ENCODE data around the gene ALOX5.
"Not testable (repeated sequence)": the region's sequence is repeated elsewhere in the genome, so short reads cannot be mapped to it uniquely, and the experiment has no call there.

Gene ALOX5

DNA sequence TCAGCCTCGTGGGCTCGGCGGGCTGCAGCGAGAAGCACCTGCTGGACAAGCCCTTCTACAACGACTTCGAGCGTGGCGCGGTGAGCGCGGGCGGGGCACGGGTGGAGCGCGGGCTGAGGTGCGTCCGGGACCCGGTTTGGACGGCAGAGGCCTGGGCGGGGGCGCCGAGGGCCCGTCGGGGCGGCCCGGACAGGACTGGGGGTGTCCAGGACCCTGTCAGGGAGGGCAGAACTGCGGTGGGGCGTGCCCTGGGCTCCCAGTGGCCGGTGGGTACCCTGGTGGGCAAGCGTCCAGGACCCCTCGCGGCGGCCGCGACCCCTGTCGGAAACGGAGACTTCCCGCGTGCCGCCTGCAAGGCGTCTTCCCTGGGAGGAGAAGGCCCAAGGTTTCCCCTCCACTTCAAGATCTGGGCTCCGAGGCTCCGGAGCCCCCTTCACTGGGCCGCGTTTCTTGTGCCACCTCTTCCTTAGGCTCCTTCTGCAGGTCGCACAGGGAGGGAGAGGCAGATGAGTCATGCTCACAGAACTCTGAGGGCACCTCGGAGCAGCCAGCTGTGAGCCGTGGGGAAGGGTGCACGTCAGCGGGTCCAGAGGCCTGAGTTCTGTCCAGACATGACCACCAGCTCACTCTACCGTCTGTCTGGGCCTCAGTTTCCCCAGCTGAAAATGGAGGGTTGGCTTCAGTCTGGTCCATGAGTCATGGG lies 485 bp downstream of the ALOX5 start:
- DNase-seq (ENCODE audit: low spot score): no peak

DNA sequence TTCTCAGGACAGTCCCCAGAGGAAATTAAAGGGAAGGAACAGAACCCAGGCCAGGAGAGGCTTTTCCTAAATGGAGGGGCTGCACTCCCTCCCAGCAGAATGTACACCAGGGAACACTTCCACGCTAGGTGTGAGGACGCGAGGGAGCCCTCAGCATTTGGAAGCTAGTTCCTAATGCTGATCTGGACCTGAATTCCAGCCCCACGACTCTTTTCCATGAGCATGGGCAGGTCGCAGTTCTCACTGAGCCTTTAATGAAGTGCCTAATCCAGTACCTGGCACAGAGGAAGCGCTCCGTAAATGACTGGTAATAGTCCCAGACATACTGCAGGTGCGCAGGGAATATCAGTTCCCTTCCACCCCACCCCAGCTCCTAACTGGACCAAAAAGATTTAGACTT lies 1.1 kb downstream of the ALOX5 start:
- DNase-seq (ENCODE audit: low spot score): no peak

DNA sequence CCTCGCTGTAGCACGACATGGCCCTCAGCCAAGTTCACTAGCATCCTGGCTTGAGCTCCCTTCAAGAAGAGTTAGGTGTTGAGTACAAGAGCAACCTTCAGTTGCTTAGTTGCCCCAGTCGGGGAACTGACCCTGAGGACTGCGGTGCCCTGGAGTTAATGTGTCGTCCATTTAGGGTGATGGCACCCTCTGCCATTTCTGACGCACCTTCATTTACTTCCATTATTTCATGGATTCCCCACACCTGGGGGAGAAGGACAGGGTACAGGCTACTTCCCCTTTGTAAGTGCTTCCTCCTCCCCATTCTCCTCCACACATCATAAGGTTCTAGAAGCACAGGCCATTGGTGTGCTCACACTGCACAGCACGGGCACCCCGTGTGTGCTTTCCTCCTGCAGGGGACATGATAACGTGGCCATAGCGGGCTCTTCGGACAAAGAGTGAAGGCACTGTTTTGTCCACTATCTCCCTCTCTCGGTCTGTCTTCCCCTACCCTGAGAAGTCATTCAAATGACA lies 1.8 kb downstream of the ALOX5 start:
- DNase-seq (ENCODE audit: low spot score): no peak

GRCh38 chr10:45376371-45376801 lies 2.4 kb downstream of the ALOX5 start:
- no peak for DNase-seq (ENCODE audit: low spot score)

DNA sequence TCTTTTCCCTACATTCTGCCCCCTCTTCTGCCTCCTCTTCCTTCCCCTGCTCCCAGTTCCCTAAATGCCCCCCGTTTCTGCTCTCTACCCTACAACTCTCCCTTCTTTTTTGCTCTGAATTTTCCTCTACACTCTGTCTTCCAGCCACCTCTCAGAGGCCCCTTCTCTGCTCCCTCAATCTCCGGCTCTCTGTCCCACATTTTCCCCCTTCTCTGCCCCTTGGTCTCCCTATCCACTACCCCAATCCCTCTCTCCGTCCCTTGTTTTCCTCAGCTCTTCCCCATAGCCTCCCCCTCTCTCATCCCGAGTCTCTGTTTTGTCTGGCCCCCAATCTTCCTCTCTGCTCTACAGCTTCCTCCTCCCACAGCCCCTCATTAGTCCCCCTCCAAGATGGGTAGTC lies 3.3 kb downstream of the ALOX5 start:
- no peak for DNase-seq (ENCODE audit: low spot score)

DNA sequence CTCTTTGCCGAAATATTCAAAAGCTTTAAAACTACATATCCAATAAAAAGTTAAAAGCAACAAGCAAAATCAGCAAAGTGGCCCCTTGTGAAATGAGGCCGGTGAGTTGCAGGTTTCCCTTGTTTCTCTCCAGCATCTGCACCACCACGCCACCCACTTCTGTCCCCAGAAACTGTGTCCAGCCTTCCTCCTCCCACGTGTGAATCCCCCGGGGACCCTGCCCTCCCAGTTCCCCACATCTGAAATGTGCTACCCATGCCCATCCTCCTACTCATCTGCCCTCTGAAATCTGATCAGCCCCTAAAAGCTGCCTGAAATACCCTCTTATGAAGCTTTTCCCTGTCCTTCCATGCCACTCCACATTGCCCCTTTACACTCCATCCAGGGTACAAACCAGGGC lies 3.8 kb downstream of the ALOX5 start:
- DNase-seq (ENCODE audit: low spot score): no peak

GRCh38 chr10:45378914-45379726 lies 5.1 kb downstream of the ALOX5 start:
- no peak for DNase-seq (ENCODE audit: low spot score)

DNA sequence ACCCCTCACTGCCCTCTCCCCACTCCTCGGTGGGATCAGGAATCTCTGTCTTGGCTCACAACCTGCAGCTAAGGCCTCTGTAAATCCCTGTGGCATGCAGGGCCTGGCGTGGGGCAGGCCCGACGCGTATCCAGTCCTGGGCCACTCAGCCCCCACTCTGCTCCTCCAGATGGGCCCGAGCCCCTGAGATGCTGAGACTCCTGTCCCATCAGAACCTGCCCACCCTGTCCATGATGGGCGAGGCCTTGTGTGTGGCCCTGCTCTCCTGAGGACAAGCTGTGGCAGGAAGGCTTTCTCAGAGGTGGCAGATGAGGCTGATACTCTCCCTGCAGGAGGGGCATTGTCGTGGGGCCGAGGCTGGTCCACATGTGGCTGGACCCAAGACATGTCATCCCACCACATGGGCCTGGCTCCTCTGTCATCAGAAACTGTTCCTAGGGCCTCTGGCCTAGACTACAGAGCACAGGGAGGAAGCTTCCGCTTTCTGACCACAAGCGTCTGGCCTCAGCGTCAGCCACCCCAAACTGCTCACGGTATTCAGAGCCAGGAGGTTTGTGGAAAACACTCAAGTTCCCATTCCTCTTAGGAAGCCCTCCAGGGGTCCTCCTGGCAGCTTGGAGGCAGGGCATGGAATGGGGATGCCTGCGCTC lies 6.0 kb downstream of the ALOX5 start:
- no peak for DNase-seq (ENCODE audit: low spot score)

DNA sequence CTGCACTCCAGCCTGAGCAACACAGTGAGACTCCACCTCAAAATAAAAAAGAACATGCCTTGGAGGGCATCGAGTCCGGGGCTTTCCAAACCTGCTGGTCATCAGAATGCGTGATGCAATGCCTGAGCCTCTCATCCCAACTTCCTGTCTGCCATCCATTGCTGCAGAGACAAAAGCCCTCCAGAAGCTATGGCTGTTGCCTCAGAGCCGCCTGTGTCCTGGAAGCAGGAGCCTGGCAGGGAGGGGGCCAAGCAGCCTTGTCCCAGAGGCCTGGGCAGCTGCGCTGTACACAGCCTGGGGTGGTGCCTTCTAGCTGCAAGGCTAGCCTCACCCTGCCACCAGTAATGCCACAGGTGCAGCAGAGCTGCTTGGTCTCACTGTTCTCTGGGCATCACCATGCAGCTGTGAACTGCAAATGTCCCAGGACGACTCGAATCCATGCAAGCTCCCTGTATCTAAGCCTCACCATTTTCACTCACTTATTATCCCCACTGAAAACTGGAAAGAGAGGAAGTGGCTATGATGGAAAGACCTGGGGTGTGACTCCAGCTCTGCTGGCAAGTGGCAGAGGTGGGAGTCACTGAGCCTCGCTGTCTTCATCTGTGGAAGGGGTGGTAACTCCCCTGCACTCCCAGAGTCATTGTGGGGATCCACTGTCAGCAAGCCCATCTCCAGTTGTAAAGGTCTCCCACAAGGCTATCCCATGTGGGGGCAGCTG lies 7.0 kb downstream of the ALOX5 start:
- no peak for DNase-seq (ENCODE audit: low spot score)

GRCh38 chr10:45382591-45382990 lies 8.6 kb downstream of the ALOX5 start:
- DNase-seq (ENCODE audit: low spot score): no peak

- DNase-seq (ENCODE audit: low spot score): no peak
Measured at GRCh38 chr10:45383682-45384330, 9.8 kb downstream of the ALOX5 start.

- no peak for DNase-seq (ENCODE audit: low spot score)
Measured at GRCh38 chr10:45386657-45387056, 12.6 kb downstream of the ALOX5 start.

GRCh38 chr10:45387096-45387893 lies 13.3 kb downstream of the ALOX5 start:
- no peak for DNase-seq (ENCODE audit: low spot score)

- not testable (repeated sequence) for DNase-seq (ENCODE audit: low spot score)
Measured at GRCh38 chr10:45389671-45390070, 15.7 kb downstream of the ALOX5 start.

DNA sequence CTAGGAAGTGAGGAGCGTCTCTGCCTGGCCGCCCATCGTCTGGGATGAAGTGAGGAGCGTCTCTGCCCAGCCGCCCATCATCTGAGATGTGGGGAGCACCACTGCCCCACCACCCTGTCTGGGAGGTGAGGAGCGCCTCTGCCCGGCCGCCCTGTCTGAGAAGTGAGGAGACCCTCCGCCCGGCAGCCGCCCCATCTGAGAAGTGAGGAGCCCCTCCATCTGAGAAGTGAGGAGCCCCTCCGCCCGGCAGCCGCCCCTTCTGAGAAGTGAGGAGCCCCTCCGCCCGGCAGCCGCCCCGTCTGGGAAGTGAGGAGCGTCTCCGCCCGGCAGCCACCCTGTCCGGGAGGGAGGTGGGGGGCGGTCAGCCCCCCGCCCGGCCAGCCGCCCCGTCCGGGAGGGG lies 17.6 kb downstream of the ALOX5 start:
- not testable (repeated sequence) for DNase-seq (ENCODE audit: low spot score)

DNA sequence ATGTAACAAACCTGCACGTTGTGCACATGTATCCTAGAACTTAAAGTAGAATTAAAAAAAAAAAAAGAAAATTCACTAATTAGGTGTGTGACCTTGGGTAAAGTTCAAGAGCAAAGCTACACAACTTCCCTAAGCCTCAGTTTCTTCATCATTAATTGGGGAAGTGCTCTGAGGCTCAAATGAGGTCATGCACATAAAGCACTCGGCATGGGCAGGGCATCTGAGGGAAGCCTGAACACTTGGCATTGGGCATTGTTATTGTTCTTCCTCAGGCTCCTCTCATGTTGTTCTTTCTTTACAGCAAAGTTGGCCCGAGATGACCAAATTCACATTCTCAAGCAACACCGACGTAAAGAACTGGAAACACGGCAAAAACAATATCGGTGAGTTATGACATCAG lies 21.5 kb downstream of the ALOX5 start:
- DNase-seq (ENCODE audit: low spot score): no peak

DNA sequence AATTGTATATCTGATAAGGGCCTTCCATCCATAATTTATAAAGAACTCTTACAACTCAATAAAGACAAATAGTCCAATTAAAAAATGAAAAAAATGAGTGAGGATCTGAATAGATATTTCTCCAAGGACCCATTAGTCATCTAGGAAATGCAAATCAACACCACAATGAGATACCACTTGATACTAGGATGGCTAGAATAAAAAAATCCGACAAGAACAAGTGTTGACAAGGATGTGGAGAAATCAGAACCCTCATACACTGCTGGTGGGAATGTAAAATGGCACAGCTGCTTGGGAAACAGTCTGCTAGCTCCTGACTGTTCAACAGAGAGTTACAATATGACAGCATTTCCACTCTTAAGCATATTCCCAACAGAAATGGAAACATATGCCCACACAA lies 24.6 kb downstream of the ALOX5 start:
- no peak for DNase-seq (ENCODE audit: low spot score)

- no peak for DNase-seq (ENCODE audit: low spot score)
Measured at GRCh38 chr10:45399113-45399512, 25.1 kb downstream of the ALOX5 start.

DNA sequence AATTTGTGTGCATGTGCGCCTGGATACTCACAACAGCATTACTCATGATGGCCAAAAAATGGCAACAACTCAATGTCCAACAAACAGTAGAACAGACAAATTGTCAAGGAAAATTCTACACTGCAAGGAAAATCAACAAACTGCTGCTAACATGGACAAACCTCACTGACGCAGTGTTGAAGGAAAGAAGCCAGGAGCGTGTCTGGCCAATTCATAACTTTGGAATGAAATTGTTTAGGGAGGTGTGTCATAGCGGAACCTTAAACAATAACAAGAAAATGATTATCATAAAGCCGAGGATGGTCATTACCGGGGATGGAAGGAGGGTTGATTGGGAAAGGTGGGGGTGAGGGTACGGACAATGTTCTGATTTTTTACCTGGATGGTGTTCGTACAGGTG lies 29.1 kb downstream of the ALOX5 start:
- DNase-seq (ENCODE audit: low spot score): no peak

- no peak for DNase-seq (ENCODE audit: low spot score)
Measured at GRCh38 chr10:45404087-45404769, 30.2 kb downstream of the ALOX5 start.
